ENCODE results near the gene KSR1.

- no peak for TF ChIP-seq CTCF (IDR thresholded peaks at IDR 0.05)
- TF ChIP-seq POLR2A (IDR thresholded peaks at IDR 0.05): no peak
Measured at GRCh38 chr17:27477971-27478684, 21.9 kb downstream of the KSR1 start.

Measured in uterus (tissue), 2 donors.